ENCODE results near the gene KRT12.
A peak's percentile ranks its signal among the peaks of the same experiment; 100 is the strongest.

The KRT12 gene

DNA sequence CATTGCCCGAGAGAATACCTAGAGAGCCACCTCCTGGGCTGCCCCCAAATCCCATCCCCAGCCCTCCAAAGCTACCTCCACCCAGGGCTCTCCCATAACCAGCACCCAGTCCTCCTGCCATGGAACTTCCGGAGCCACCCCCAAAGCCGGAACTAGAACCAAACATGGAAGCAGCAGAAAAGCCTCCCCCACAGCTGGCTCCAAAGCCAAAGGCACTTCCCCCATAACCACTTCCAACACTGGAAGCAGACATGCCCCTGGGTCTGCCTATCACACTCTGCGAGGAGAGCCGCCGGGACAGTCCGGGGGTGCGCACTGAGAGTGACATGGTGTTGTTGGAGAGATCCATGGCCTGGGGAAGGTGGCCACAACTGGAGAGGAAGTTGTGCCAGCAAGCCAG lies at the start of gene KRT12:
Gene KRT12, minus strand, starts transcription at position 386 of the 400 bp plus-strand sequence. Its CDS starts 37 bp downstream, at position 349.
- FAIRE-seq: no peak

- no peak for FAIRE-seq
These were observed 49.3 kb upstream of the KRT12 start for GRCh38 chr17:40916366-40916765.

DNA sequence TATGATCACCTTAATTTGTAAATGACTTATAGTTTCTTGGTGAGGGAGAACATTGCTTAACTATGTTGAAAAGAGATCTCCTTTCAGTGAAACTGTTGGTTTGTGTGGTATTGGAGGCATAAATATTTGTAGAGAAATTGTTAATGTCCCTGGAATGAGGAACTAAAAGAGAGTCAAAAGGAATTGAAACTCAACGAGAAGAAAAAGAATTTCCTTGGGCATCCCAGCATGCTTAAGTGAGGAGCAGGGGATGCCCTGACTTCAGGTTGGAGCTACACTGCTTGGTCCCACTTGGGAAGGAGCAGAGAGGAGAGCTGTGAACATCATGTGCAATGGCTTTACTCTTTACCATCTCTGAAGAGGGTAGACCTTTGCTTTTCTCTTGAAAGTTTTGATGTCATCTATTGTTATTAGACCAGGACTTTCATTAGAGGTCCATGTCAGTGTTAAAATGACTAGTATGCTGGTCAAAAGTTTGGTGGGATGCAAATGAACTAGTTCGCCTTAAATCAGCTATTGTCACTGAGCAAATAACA lies 48.8 kb upstream of the KRT12 start:
- FAIRE-seq: no peak

DNA sequence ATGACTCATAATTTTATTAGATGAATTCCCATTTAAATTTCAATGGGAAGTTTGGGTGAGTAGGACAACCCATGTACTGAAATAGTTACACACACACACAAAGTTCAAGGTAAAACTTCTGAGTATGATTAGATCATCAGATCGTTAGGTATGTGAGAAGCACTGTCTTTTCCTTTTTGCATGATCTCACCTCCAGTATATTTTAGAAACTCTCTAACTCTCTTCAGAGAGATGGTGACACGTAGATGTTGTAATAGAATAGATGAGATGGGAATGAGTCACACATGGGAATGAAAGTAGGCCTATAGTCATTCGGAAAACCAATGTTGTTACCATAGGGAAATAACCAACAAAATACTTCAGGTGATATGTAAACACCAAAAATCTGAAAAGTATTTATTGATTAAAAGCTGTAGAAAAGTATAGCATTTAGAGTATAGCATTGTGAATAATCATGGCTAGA lies 48.2 kb upstream of the KRT12 start:
- FAIRE-seq: no peak

DNA sequence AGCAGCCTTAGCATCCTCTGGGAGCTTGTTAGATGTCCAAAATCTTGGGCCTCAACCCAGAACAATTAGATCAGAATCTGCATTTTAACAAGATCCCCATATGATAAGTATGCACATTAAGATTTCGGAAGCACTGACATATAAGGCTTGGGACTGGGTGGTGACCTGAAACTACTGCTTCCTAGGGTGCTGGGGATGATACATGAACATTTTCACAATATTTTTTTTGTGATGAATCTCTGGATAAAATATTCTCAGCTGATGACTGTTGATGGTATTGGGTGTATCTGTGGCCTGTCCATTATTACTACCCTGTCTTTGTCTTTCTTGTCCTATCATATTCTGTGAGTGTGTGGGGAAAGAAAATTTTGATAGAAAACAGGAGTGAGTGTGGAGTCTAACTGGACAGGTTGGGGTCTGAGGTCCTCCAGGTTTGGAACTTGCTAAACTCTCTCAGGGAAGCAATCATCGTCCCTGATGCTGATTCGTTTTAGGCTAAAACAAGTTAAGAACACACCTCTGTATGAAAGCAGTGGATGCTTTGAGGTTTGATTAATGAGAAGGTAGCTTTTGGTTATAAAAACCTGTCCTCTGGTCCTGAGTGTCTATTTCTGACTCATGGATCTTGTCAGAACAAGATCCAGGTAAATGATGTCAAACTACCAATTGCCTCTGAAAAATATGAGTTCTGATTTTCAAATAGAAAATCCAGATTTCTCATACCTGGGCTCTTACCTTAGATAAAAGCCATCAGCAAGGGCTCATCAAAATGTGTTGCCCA lies 47.2 kb upstream of the KRT12 start:
- no peak for FAIRE-seq

DNA sequence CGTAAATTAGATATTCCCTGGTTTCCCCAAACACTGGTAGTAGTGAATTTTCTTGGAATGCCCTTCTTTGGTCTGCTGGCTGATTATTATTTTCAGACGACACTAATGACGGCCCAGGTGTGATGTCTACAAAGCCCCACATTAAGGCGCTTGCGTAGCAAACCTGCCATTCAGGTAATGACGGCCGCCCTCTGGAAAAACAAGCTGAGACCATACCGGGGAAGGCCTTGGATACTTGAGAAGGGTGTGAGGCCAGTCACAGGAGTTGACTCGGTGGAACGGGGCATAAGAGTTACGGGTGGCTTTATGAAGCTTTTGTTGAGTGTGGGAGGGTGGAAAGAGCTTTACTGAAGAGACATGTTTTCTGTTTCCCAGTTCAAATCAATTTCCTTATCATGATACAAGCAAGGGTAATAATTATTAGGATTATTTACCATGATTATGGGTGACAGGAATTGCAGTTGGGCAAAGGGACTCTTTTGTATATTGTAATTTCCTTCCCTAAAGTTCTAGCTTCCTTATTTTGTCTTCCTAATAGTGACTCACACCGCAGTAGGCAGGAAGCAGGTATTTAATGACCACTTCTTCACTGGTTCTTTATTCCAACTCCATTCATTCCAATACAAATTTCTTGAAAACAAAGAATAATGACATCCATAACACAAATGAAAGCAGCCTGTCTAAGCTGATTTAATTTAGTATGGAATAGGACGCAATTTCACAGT lies 45.6 kb upstream of the KRT12 start:
- FAIRE-seq: no peak

GRCh38 chr17:40910441-40910841 lies 43.4 kb upstream of the KRT12 start:
- FAIRE-seq: no peak

DNA sequence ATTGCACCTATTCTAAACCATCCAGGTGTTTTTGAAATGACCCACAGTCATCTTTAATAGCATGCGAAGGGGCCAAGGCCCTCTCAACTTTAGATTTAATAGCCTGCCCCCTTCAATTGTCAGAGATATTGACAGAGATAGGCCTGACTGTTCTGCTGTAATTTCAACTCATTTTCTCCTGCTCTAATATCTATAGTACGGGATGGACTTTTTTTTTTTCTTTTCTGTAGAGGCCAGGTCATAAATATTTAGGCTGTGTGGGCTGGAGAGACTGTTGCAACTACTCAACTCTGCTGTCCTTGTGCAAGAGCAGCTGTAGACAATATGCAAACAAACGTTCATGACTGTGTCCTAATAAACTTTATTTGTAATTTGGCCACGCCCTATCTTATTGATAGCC lies 42.7 kb upstream of the KRT12 start:
- FAIRE-seq: no peak

- peak; percentile 93 for FAIRE-seq
These were observed 42.3 kb upstream of the KRT12 start for GRCh38 chr17:40909351-40909750.

GRCh38 chr17:40906613-40907012 lies 39.6 kb upstream of the KRT12 start:
- FAIRE-seq: no peak

DNA sequence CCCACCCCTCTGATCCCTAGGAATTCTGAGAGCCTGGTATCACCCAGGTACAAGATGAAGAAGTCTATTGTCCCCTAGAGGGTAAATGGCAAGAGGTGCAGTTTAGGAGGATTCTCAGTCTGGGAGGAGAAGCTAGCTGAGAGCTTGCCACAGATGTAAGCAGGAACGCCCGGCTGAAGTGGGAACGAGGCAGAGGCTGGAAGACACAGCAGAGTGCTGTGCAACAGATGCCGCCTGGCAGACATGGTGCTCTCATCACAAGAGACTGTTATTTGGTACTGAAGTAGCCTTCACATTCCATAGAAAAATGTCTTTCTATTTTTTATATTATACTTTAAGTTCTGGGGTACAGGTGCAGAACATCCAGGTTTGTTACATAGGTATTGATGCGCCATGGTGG lies 38.3 kb upstream of the KRT12 start:
- FAIRE-seq: no peak

DNA sequence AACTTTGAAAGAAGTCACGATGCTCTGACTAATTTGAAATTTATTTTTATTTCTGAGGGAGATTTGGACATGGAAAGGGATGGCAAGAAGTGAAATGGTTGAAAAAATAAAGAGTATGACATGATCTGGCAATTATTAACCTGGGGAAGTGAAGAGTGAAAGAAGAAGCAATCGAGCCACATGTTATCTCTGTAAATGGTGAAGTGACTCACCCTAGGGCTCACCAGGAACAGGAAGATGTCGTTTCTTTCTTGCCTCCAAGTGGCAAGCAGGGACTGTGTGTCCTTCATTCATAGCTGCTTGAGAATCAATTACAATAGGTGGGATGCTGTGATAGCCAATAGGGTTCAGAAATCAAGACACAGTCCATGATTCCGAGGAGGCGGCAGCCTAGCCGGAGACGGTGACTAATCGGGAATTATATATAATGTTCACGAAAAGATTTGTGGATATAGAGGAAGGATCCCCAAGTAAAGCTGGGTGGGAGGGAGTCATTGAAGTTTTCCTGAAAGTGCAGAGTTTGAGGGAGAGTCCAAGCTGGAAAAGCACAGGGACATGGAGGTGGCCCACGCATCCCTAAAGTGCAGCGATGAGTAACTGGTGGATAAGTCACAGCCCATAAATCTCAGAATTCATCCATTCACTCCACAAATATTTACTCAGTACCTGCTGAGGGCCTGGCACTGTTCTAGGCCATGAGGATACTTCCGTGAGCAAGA lies 36.3 kb upstream of the KRT12 start:
- FAIRE-seq: no peak

GRCh38 chr17:40902498-40902897 lies 35.5 kb upstream of the KRT12 start:
- FAIRE-seq: no peak

DNA sequence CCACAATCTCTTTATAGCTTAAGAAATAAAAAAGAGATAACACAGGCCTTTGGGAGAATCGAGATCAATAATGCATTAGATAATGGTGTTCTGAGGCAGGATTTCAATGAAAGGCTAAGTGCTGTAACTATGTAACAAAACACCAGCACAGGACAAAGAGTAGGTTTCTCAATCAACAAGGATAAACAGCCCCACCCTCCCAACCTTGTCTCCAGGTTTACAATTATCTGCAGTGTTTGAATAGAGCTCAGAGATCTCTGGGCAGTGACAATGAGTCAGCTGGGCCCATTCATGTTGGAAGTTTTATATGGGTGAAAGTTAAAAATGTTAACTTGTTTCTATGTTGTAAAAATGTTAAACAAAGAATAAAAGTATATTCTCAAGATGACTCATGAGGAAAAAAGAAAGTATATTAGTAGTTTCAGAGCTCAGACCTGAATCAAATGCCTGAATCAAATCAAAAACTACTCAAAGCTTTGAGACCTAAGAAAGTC lies 35.0 kb upstream of the KRT12 start:
- FAIRE-seq: no peak

DNA sequence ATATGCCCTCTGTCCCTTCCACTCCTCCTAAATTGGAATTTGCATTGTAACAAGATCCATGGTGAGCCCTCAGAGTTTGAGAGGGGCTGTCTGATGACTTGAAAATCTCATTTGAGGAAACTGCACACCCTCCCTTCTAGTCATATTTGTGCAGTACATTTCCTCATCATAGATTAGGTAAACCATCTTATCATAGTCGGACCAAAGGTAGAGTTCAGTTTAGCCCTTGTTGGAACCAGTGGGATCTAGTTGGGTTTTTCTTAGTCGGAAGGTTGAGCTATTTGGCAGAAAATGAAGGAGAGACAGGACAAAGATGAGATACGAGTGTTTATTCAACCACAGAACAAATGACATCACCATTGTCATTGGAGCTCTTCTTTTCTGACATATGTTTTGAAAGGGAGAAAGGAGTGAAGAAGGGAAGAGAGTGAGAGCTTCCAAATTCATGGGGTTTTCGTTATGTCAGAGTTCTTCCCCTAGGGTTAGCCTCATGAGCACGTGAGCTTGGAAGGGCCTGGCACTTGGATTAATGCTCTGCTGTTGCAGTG lies 33.9 kb upstream of the KRT12 start:
- FAIRE-seq: no peak

DNA sequence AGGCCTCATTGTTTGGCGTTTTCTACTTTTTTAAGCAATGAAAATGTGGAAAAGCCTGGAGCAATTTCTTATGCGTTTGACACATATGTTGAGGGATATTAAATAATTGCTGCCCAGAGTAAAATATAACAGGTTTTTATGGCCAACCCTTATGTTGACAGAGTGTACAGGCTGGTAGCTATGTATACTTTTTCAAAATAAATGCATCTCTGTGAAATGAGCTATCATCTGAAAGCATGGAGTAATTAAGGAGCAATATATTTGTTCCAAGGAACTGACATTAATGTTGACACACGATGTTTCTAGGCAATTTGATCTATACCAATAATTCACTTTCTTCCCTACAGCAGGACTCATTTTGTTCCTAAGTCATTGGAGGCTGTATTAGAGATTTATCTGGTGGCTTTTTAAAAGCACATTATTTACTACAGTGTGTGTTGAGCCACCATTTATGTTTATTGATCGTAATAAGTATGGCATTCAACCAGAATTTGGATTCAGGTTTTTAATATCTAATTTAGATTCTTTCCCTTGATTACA lies 30.0 kb upstream of the KRT12 start:
- no peak for FAIRE-seq

DNA sequence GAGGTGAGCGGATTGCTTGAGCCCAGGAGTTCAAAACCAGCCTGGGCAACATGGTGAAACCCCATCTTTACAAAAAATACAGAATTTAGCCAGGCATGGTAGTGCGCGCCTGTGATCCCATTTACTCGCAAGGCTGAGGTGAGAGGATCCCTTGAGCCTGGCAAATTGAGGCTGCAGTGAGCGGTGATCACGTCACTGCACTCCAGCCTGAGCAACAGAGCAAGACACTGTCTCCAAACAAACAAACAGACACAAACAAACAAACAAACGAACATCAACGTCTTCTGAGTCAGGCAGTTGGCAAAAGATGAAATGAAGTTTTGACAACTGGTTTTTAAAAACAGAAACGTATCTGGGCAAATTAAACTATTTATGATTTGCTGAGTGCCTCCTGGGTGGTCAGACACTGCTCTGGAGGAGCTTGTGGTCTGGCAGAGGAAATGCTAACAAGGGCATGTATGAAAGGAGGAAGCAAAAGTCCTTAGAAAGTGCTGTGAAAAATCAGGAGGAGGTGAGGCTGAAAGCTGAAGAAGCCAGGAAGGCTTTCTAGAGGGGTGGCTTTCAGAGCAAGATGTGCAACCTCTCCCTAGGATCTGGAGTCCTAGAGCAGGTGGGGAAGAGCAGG lies 28.2 kb upstream of the KRT12 start:
- no peak for FAIRE-seq

DNA sequence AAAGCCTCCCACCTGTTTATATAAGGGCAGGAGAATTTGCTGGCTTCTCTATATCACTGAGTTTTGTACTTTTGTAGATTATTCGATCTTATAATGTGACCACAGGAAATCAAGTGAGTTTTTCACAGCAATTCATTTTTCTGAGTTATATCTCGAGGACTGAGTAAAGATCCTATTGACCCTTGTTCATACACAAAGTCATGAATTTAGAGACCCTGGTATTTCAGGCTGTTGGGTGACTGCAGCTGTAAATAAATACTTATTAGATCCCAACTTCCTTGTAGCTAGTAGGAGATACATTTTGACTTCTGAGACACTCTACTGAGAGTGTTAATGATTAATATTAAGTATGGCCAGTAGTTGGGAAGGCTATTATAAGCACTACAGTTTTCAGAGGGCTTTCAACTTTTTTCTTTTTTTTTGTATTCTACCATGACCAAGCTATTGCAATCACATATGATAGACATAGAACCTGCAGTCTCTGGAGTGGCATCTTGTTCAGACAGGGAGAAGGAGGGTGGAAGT lies 21.2 kb upstream of the KRT12 start:
- FAIRE-seq: no peak

GRCh38 chr17:40886090-40886489 lies 19.1 kb upstream of the KRT12 start:
- FAIRE-seq: no peak

DNA sequence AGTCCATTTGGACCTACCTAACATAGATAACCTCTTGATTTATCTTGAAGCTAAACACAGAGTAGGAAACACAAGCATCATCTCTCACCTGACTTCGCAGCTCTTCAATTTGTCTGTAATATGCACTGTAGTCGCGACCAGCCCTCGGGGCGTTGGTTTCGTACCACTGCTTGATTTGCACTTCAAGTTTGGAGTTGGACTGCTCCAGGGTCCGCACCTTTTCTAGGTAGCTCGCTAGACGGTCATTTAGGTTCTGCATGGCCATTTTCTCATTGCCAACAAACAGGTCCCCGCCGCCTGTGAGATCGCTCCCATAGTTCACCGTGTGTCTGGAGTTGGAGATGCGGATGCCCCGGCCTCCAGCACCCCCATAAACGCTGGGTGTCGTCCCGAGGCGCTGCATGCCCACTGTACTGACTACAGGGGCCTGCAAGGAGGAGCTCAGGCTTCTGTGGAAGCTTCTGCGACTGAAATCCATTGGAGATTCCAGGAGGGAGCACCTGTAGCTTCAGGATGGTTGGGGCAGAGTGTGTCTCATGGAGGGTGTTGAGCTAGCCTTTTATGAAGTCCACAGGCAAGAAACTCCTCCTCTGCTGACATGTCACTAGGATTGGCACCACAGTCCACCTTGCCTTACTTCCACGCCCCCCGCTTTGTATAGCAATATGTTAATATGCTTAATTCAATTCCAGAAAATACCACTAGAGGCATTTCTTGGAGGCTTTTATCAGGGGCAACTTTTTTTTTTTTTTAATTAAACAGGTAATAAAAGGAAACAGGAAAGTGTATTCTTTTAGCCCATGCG lies 17.9 kb upstream of the KRT12 start, which contains the start of gene KRT20:
Gene KRT20, minus strand, starts transcription at position 535 of the 805 bp plus-strand sequence. Its CDS starts 57 bp downstream, at position 478.
- FAIRE-seq: no peak

All from G401.6 (cell line).